ENCODE measurements around the gene KCNAB1.

GRCh38 chr3:156463123-156463522 lies 342.7 kb downstream of the KCNAB1 start:
- TF ChIP-seq CTCF (IDR thresholded peaks at IDR 0.05) (no peak), POLR2A (IDR thresholded peaks at IDR 0.05) (no peak)

All from lower leg skin (tissue), 3 donors.